Chondrocyte (in vitro differentiated cells): ENCODE measurements around the gene BANP. TPM values are rescaled to one million over a fixed set of nuclear protein-coding genes. Genes with fewer than 3 reads are reported as not detected.

Experiments used
- DNase-seq: peaks from one replicate; pipeline ENCODE4 v3.0.0; 2021; ENCODE audit warnings: mixed read lengths, low spot score
- H3K27ac Mint-ChIP-seq: one replicate; pipeline ENCODE4 v1.8.0; 2021; ENCODE audit warnings: mild to moderate bottlenecking, moderate library complexity, mixed read lengths; ENCODE audit not compliant: unreplicated experiment
- H3K27me3 Mint-ChIP-seq: 2 replicates; pipeline ENCODE4 v1.8.0; 2021; ENCODE audit warnings: low read depth, mixed read lengths
- H3K36me3 Mint-ChIP-seq: 2 replicates; pipeline ENCODE4 v1.8.0; 2021; ENCODE audit warnings: low read depth, mixed read lengths
- H3K4me1 Mint-ChIP-seq: 2 replicates; pipeline ENCODE4 v1.8.0; 2021; ENCODE audit warnings: low read depth, mild to moderate bottlenecking, mixed read lengths
- H3K4me3 Mint-ChIP-seq: one replicate; pipeline ENCODE4 v1.8.0; 2021; ENCODE audit warnings: mild to moderate bottlenecking, moderate library complexity, mixed read lengths; ENCODE audit not compliant: unreplicated experiment
- H3K9me3 Mint-ChIP-seq: 2 replicates; pipeline ENCODE4 v1.8.0; 2021; ENCODE audit warnings: low read depth, mixed read lengths
- CTCF ChIP-seq: fragments of 200-600 bp; sonication (generic); IDR thresholded peaks from 2 replicates; pipeline ENCODE4 v1.5.0; 2021; ENCODE audit warnings: antibody characterized with exemption, mild to moderate bottlenecking, moderate library complexity
- total RNA-seq: library from RNA; stranded (reverse); gene quantifications from 3 replicates; pipeline ENCODE4 v1.2.1, GENCODE V29; 2021

Gene BANP
- total RNA-seq, 1 donor from 2014 or later, result 15.0 TPM

DNA sequence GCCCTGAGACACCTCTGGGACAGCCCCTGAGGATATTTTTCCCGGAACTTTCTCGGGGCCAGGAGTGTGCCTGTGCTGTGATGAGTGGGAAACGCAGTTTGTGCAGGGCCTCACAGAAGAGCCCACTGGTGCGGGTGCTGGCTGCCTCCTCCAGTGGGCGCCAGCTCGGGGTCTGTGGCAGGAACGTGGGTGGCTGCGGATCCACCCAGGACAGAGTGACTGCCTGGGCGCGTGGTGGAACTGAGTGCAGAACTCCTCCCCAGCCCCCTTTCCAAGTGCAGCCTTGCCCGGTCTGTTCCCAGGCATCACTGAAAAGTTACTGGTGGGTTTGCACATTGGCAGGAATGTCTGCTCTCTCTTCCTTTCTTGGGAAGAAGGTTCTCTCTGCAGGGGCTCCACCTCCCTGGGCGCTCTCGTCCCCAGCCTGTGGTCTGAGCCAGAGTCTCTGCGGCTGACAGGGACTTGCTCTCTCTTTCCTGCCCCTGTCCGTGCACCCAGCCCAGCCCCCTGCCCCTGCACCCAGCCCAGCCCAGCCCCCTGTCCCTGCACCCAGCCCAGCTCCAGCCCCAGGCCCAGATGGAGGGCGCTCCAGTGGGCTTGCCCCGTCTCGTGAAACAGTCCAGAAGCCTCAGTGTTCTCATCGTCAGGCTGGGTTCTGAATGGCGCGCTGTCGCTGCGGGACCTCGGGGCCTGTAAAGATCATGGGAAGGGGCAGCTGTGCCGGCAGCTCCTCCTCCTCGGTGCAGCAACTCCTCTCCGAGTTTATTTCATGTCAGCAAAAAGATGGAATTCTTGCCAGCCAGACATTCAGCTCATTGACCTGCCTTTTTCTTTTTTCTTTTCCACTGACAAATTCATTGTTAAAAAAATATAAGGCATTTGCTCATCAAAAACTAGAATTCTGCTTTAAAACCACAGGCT is 117.5 kb downstream of the BANP start:
- Mint-ChIP-seq H3K36me3 (peaks cover 14% of the 10 kb centered on the region), H3K4me3 (no peak overlapping the region), H3K4me1 (peaks cover 12% of the 10 kb centered on the region), H3K9me3 (no peaks in the 10 kb centered on the region), H3K27ac (no peak overlapping the region), H3K27me3 (no peaks in the 10 kb centered on the region)
- peak; percentile 12 for TF ChIP-seq CTCF
- peak; percentile 65 for DNase-seq

- DNase-seq, result peak; percentile 68
- no peak overlapping the region for H3K4me3 Mint-ChIP-seq
- H3K27ac Mint-ChIP-seq, result no peak overlapping the region
- no peaks in the 10 kb centered on the region for H3K9me3 Mint-ChIP-seq
- peaks cover 14% of the 10 kb centered on the region for H3K36me3 Mint-ChIP-seq
- H3K4me1 Mint-ChIP-seq, result peaks cover 7% of the 10 kb centered on the region
- no peaks in the 10 kb centered on the region for H3K27me3 Mint-ChIP-seq
- no peak for TF ChIP-seq CTCF
These were observed 118.3 kb downstream of the BANP start for GRCh38 chr16:88069397-88070168.

DNA sequence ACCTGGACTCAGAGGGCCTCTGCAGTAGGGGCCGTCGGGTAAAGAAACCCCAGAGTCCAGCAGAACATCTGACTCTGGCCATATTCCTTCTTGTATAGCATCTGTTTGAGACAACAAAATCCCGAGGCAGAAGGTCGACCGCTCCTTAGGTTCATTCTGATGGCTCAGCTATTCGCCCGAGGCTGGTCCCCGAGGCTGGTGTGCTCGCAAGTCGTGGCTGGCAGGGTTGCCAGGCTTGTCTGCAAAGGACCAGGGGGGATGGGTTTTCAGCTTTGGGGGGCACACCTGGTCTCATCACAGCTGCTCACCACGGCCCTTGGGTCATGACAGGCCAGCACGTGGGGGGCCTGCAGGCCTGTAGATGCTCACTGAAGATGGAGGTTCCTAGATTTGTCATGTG is 119.1 kb downstream of the BANP start:
- no peak overlapping the region for H3K27ac Mint-ChIP-seq
- no peaks in the 10 kb centered on the region for H3K4me1 Mint-ChIP-seq
- peaks cover 14% of the 10 kb centered on the region for H3K36me3 Mint-ChIP-seq
- no peak for TF ChIP-seq CTCF
- no peaks in the 10 kb centered on the region for H3K27me3 Mint-ChIP-seq
- no peak overlapping the region for H3K4me3 Mint-ChIP-seq
- no peak for DNase-seq
- no peaks in the 10 kb centered on the region for H3K9me3 Mint-ChIP-seq

DNA sequence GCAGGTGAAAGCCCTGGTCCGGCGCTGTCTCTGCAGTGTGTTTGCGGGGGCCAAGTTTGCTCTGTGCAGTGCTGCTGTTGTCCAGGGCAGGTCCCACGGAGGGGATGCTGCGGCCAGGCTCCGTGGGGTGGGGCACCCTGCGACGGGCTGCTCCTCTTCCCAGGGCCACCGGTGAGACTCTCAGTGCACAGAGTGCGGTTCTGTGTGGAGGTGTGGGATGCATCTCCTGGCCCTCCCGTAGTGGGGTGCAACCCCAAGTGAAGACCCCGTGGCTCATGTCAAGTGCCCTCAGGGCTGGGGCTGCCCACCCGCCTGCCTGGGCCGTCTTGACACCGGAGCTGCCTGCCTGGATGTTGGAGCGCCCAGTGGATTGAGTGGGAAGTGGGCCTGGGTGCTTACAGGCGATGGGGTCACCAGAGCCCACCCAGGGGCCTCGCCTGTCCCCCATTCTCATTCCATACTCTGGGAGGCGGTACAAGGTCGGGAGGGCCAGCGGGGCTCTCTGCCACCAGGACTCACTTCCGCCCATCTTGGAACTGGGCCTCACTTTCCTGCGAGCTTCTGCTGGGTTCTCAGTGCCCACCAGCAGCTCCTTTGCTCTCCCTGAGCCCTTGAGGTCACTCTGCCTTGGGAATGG is 119.9 kb downstream of the BANP start:
- peaks cover 14% of the 10 kb centered on the region for H3K36me3 Mint-ChIP-seq
- no peaks in the 10 kb centered on the region for H3K4me1 Mint-ChIP-seq
- H3K4me3 Mint-ChIP-seq, result no peak overlapping the region
- H3K27ac Mint-ChIP-seq, result no peak overlapping the region
- H3K9me3 Mint-ChIP-seq, result no peaks in the 10 kb centered on the region
- DNase-seq, result peak; percentile 65
- no peaks in the 10 kb centered on the region for H3K27me3 Mint-ChIP-seq
- TF ChIP-seq CTCF, result no peak

- Mint-ChIP-seq H3K4me3 (no peak overlapping the region), H3K27me3 (no peaks in the 10 kb centered on the region), H3K27ac (no peak overlapping the region), H3K4me1 (no peaks in the 10 kb centered on the region), H3K9me3 (no peaks in the 10 kb centered on the region), H3K36me3 (peaks cover 17% of the 10 kb centered on the region)
- TF ChIP-seq CTCF, result no peak
- DNase-seq, result no peak
These were observed 120.7 kb downstream of the BANP start for GRCh38 chr16:88071908-88072307.
